GM12892 (cell line): ENCODE measurements around the gene DOCK4.

Experiments used
- POLR2A ChIP-seq: IDR thresholded peaks from 2 replicates; pipeline ENCODE4 v1.6.1; 2011; ENCODE audit warnings: low read depth, low read length, control low read depth
- TAF1 ChIP-seq: IDR thresholded peaks from 2 replicates; pipeline ENCODE4 v1.6.1; 2011; ENCODE audit warnings: low read depth, mild to moderate bottlenecking, control low read depth, low read length, borderline replicate concordance

GRCh38 chr7:112138325-112138852 lies 67.8 kb downstream of the DOCK4 start:
- no peak for TF ChIP-seq TAF1
- TF ChIP-seq POLR2A, result no peak
